IMR-90 (cell line): ENCODE measurements around the gene RMND1. TPM values are rescaled to one million over a fixed set of nuclear protein-coding genes. Genes with fewer than 3 reads are reported as not detected.

Experiments
- ATAC-seq: fragments of 200-7000 bp; cut with Tn5 transposase; 2 replicates; pipeline ENCODE4 v1.9.1; 2020; ENCODE audit warnings: low read depth, mild to moderate bottlenecking, moderate library complexity
- BruUV-seq: library from RNA; stranded (reverse); fragments of 400-500 nt; replicated peaks from 2 replicates; lab custom pipeline; 2021; lab: Mats Ljungman, UMichigan
- CTCF ChIA-PET: fragments of 300-600 bp; formaldehyde crosslinking; extraction: SDS; loops from one replicate; lab custom pipeline; 2021; ENCODE audit warnings: antibody characterized with exemption; lab: Yijun Ruan, JAX
- POLR2A ChIA-PET: fragments of 300-600 bp; sonication (Branson Sonifier 250); formaldehyde crosslinking; loops from one replicate; lab custom pipeline; 2022; ENCODE audit warnings: antibody characterized with exemption; ENCODE audit not compliant: unreplicated experiment; lab: Charles Lee
- DNase-seq: peaks from one replicate; pipeline ENCODE4 v3.0.0; 2013
- H2AFZ ChIP-seq: replicated peaks from 2 replicates; pipeline ENCODE3; 2013; ENCODE audit warnings: low read length, mild to moderate bottlenecking; ENCODE audit not compliant: poor library complexity
- H2AK5ac ChIP-seq: 2 replicates; pipeline ENCODE4 v1.6.1; 2013; ENCODE audit warnings: low read depth, low read length, inconsistent platforms
- H2AK9ac ChIP-seq: replicated peaks from 2 replicates; pipeline ENCODE3; 2013; ENCODE audit warnings: mild to moderate bottlenecking, low read depth, low read length, moderate library complexity; ENCODE audit not compliant: poor library complexity
- H2BK120ac ChIP-seq: 2 replicates; pipeline ENCODE4 v1.6.1; 2013; ENCODE audit warnings: low read depth, low read length, inconsistent platforms
- H2BK15ac ChIP-seq: 3 replicates; pipeline ENCODE4 v1.6.1; 2013; ENCODE audit warnings: low read depth, low read length, inconsistent platforms
- H2BK20ac ChIP-seq: 2 replicates; pipeline ENCODE4 v1.6.1; 2013; ENCODE audit warnings: low read depth, mild to moderate bottlenecking, inconsistent platforms, low read length, moderate library complexity
- H2BK5ac ChIP-seq: 2 replicates; pipeline ENCODE4 v1.6.1; 2013; ENCODE audit warnings: mild to moderate bottlenecking, low read depth, low read length, inconsistent platforms; ENCODE audit not compliant: poor library complexity, severe bottlenecking
- H3K14ac ChIP-seq: replicated peaks from 2 replicates; pipeline ENCODE4 v1.6.1; 2013; ENCODE audit warnings: low read depth, low read length, inconsistent platforms
- H3K18ac ChIP-seq: 2 replicates; pipeline ENCODE4 v1.6.1; 2013; ENCODE audit warnings: low read depth, low read length, control low read depth
- H3K23ac ChIP-seq: 2 replicates; pipeline ENCODE4 v1.6.1; 2013; ENCODE audit warnings: low read depth, low read length, inconsistent platforms
- H3K27ac ChIP-seq: 2 replicates; pipeline ENCODE4 v1.5.1; 2013; ENCODE audit warnings: mild to moderate bottlenecking, control low read depth, low read length; ENCODE audit not compliant: insufficient read depth
- H3K27me3 ChIP-seq: 2 replicates; pipeline ENCODE4 v1.6.1; 2013; ENCODE audit warnings: low read length; ENCODE audit not compliant: control insufficient read depth, insufficient read depth
- H3K36me3 ChIP-seq: 2 replicates; pipeline ENCODE4 v1.6.1; 2013; ENCODE audit warnings: low read length, mixed read lengths; ENCODE audit not compliant: control insufficient read depth, insufficient read depth
- H3K4ac ChIP-seq: 2 replicates; pipeline ENCODE4 v1.6.1; 2013; ENCODE audit warnings: low read depth, low read length, inconsistent platforms
- H3K4me1 ChIP-seq: 2 replicates; pipeline ENCODE4 v1.6.1; 2013; ENCODE audit warnings: low read length, mixed read lengths; ENCODE audit not compliant: control insufficient read depth, insufficient read depth
- H3K4me2 ChIP-seq: 2 replicates; pipeline ENCODE4 v1.6.1; 2013; ENCODE audit warnings: low read depth, mild to moderate bottlenecking, control low read depth, low read length, moderate library complexity
- H3K4me3 ChIP-seq: 2 replicates; pipeline ENCODE4 v1.5.1; 2013; ENCODE audit warnings: low read depth, mild to moderate bottlenecking, control low read depth, low read length, moderate library complexity; ENCODE audit not compliant: insufficient read depth
- H3K56ac ChIP-seq: 2 replicates; pipeline ENCODE4 v1.6.1; 2013; ENCODE audit warnings: low read length, inconsistent platforms; ENCODE audit not compliant: insufficient read depth; ENCODE audit errors: extremely low read depth
- H3K79me1 ChIP-seq, 2 experiments: 2 replicates each; pipeline ENCODE4 v1.6.1; 2013; ENCODE audit warnings: low read length in 2 of 2, inconsistent platforms in 1 of 2, low read depth in 1 of 2
- H3K9ac ChIP-seq: 2 replicates; pipeline ENCODE4 v1.6.1; 2013; ENCODE audit warnings: low read depth, low read length, control low read depth
- H3K9me1 ChIP-seq: 2 replicates; pipeline ENCODE4 v1.6.1; 2013; ENCODE audit warnings: low read length, inconsistent platforms; ENCODE audit not compliant: insufficient read depth
- H3K9me3 ChIP-seq: 2 replicates; pipeline ENCODE4 v1.6.1; 2013; ENCODE audit warnings: low read length; ENCODE audit not compliant: control insufficient read depth, insufficient read depth
- H4K20me1 ChIP-seq: 2 replicates; pipeline ENCODE4 v1.6.1; 2013; ENCODE audit warnings: low read length, inconsistent platforms; ENCODE audit not compliant: insufficient read depth
- H4K5ac ChIP-seq: 2 replicates; pipeline ENCODE4 v1.6.1; 2013; ENCODE audit warnings: mild to moderate bottlenecking, low read depth, low read length, control low read depth
- H4K8ac ChIP-seq, 2 experiments: 2 replicates each; pipeline ENCODE4 v1.6.1; 2013; ENCODE audit warnings: low read depth in 2 of 2, low read length in 2 of 2, control low read depth in 1 of 2, inconsistent platforms in 1 of 2
- H4K91ac ChIP-seq: 2 replicates; pipeline ENCODE4 v1.6.1; 2013; ENCODE audit warnings: low read depth, low read length, inconsistent platforms; ENCODE audit not compliant: insufficient read depth
- BHLHE40 ChIP-seq: fragments of 150-350 bp; IDR thresholded peaks from 2 replicates; pipeline ENCODE4 v1.6.1; 2016; ENCODE audit warnings: mild to moderate bottlenecking, low read depth, low read length
- CEBPB ChIP-seq: IDR thresholded peaks from 2 replicates; pipeline ENCODE4 v1.6.1; 2012; ENCODE audit warnings: low read depth, low read length, improper control_type of control experiment
- CHD1 ChIP-seq: IDR thresholded peaks from 2 replicates; pipeline ENCODE4 v1.6.1; 2012; ENCODE audit warnings: low read depth, low read length, improper control_type of control experiment
- MAFK ChIP-seq: IDR thresholded peaks from 2 replicates; pipeline ENCODE4 v1.6.1; 2012; ENCODE audit warnings: low read depth, low read length, improper control_type of control experiment
- MAZ ChIP-seq: IDR thresholded peaks from 2 replicates; pipeline ENCODE4 v1.6.1; 2012; ENCODE audit warnings: low read depth, mild to moderate bottlenecking, low read length, improper control_type of control experiment, moderate library complexity, borderline replicate concordance
- MXI1 ChIP-seq: IDR thresholded peaks from 2 replicates; pipeline ENCODE4 v1.6.1; 2012; ENCODE audit warnings: low read depth, mild to moderate bottlenecking, low read length, moderate library complexity, borderline replicate concordance
- NFE2L2 ChIP-seq: fragments of 150-350 bp; IDR thresholded peaks from 2 replicates; pipeline ENCODE4 v1.6.1; 2016; ENCODE audit warnings: low read depth, mild to moderate bottlenecking, low read length
- POLR2A ChIP-seq: IDR thresholded peaks from 2 replicates; pipeline ENCODE4 v1.6.1; 2012; ENCODE audit warnings: mild to moderate bottlenecking, low read depth, low read length
- RAD21 ChIP-seq: IDR thresholded peaks from 2 replicates; pipeline ENCODE4 v1.6.1; 2012; ENCODE audit warnings: low read length, improper control_type of control experiment
- RCOR1 ChIP-seq: IDR thresholded peaks from 2 replicates; pipeline ENCODE4 v1.6.1; 2012; ENCODE audit warnings: mild to moderate bottlenecking, low read length, improper control_type of control experiment; ENCODE audit not compliant: insufficient replicate concordance
- SMC3 ChIP-seq: fragments of 150-350 bp; IDR thresholded peaks from 2 replicates; pipeline ENCODE4 v1.6.1; 2016; ENCODE audit warnings: low read depth, mild to moderate bottlenecking, antibody characterized with exemption, low read length, moderate library complexity
- USF2 ChIP-seq: fragments of 150-350 bp; IDR thresholded peaks from 2 replicates; pipeline ENCODE4 v1.6.1; 2017; ENCODE audit warnings: mild to moderate bottlenecking, antibody characterized with exemption, low read length, low read depth
- WGBS, 2 experiments: methylation state at CpG; one replicate each; pipeline versions ENCODE4 v1.1.5 to v1.1.7; 2013; ENCODE audit warnings: missing lambda C conversion rate in 2 of 2; ENCODE audit not compliant: insufficient read length in 1 of 2; ENCODE audit errors: extremely low coverage in 2 of 2; 5-methylcytosine and 5-hydroxymethylcytosine counted together
- dilution Hi-C: fragments of 300-500 bp; cut with HindIII; formaldehyde crosslinking; loops from one replicate; pipeline ENCODE4 v1.14.3; 2018; ENCODE audit warnings: low sequenced_read_pairs; ENCODE audit not compliant: unreplicated experiment
- in situ Hi-C: fragments of 300-500 bp; cut with MboI; formaldehyde crosslinking; loops from 3 replicates; pipeline ENCODE4 v1.14.3; 2019; ENCODE audit warnings: low sequenced_read_pairs, inconsistent platforms, mixed read lengths
- intact Hi-C: fragments of 100-400 bp; cut with micrococcal nuclease; formaldehyde crosslinking; loops from 2 replicates; pipeline ENCODE4 v1.10.0; 2022
- polyA plus RNA-seq, 3 experiments: library from polyadenylated mRNA; depleted of rRNA; stranded (reverse); fragments of >200 nt; gene quantifications; 2 replicates each; pipeline ENCODE4 v1.2.3, GENCODE V29; 2012; ENCODE audit warnings: low replicate concordance in 1 of 3
- total RNA-seq: library from RNA; depleted of rRNA; stranded (reverse); fragments of >200 nt; gene quantifications from 2 replicates; pipeline ENCODE4 v1.2.3, GENCODE V29; 2012

Gene RMND1
- total and polyA plus RNA-seq, 2 of the 4 experiments (the other 2 are of a cell fraction) = 13.1 to 24.6 TPM

GRCh38 chr6:151441390-151442166, 10.3 kb downstream of the RMND1 start:
- no peak overlapping the region for H2AFZ ChIP-seq
- no peak overlapping the region for H4K5ac ChIP-seq
- H2BK5ac ChIP-seq = no peak overlapping the region
- no peak overlapping the region for H2AK5ac ChIP-seq
- H2AK9ac ChIP-seq = no peak overlapping the region
- H3K14ac ChIP-seq = no peak overlapping the region
- intact Hi-C loops = loop anchor here (1.0 to 10.0 kb wide), 4 partner anchors 35 to 826 kb away; no protein-coding TSS in a partner anchor
- H4K91ac ChIP-seq = no peak overlapping the region
- no peak overlapping the region for H3K4ac ChIP-seq
- H3K27ac ChIP-seq = no peak overlapping the region
- H3K79me1 ChIP-seq = peaks cover 15 to 40% of the 10 kb centered on the region in 2 experiments
- DNase-seq = no peak
- H3K4me3 ChIP-seq = no peak overlapping the region
- H3K9ac ChIP-seq = no peak overlapping the region
- dilution Hi-C loops = no loop called here
- BruUV-seq = no TSS peak
- H3K18ac ChIP-seq = no peak overlapping the region
- peaks cover 2% of the 10 kb centered on the region for H3K36me3 ChIP-seq
- H3K9me1 ChIP-seq = peaks cover 6% of the 10 kb centered on the region; the same call in 1 of the 2 replicates
- TF ChIP-seq MAZ = no peak
- TF ChIP-seq RAD21 = no peak
- no peak for TF ChIP-seq RCOR1
- no peak for TF ChIP-seq BHLHE40
- TF ChIP-seq SMC3 = no peak
- TF ChIP-seq MXI1 = no peak
- no peak for TF ChIP-seq CEBPB
- TF ChIP-seq NFE2L2 = no peak
- TF ChIP-seq MAFK = no peak
- no peak for TF ChIP-seq POLR2A
- TF ChIP-seq USF2 = no peak
- no peak for TF ChIP-seq CHD1
- H3K4me1 ChIP-seq = peaks cover 4% of the 10 kb centered on the region
- ATAC-seq = no peak
- H3K9me3 ChIP-seq = no peaks in the 10 kb centered on the region
- H4K8ac ChIP-seq = no peak overlapping the region
- WGBS, 2 experiments = no CpG with 5 or more reads among the region's 3 CpGs
- in situ Hi-C loops = loop anchor here (25.0 kb wide), 1 partner anchor 696 kb away; no protein-coding TSS in a partner anchor
- H3K4me2 ChIP-seq = no peak overlapping the region
- no peak overlapping the region for H3K56ac ChIP-seq
- 0 out of 2 replicates have a peak, but pooled peaks cover 10% of the 10 kb centered on the region for H4K20me1 ChIP-seq
- no peak overlapping the region for H3K23ac ChIP-seq
- ChIA-PET CTCF (interaction anchor here (0.8 to 1.2 kb wide), 2 partner anchors 35 to 324 kb away, joined by 3 read pairs; no protein-coding TSS in a partner anchor), POLR2A (no interaction called here)
- H3K27me3 ChIP-seq = no peaks in the 10 kb centered on the region
- no peak overlapping the region for H2BK120ac ChIP-seq
- no peak overlapping the region for H2BK15ac ChIP-seq
- no peak overlapping the region for H2BK20ac ChIP-seq
